Fibroblast of villous mesenchyme (primary cell): Measurements from ENCODE around the gene BTBD9. TPM values are rescaled to one million over a fixed set of nuclear protein-coding genes. Genes with fewer than 3 reads are reported as not detected.

Source experiments
- DNase-seq: peaks from one replicate; pipeline ENCODE4 v3.0.0-alpha.2; 2010; ENCODE audit warnings: low read depth
- H3K4me3 ChIP-seq: 2 replicates; pipeline ENCODE4 v1.5.1; 2011; ENCODE audit warnings: low read depth, mild to moderate bottlenecking, low read length
- total RNA-seq: library from RNA; depleted of rRNA; stranded (reverse); fragments of >200 nt; gene quantifications from 2 replicates; pipeline ENCODE4 v1.2.3, GENCODE V29; 2012
- TF ChIP-seq, protein P1 (sequence below): IDR thresholded peaks from 2 replicates; pipeline ENCODE4 v1.5.1; 2012; ENCODE audit warnings: low read depth, mild to moderate bottlenecking, low read length; ENCODE audit not compliant: insufficient read depth

BTBD9 gene
- total RNA-seq, 1 donor: 12.1 TPM

DNA sequence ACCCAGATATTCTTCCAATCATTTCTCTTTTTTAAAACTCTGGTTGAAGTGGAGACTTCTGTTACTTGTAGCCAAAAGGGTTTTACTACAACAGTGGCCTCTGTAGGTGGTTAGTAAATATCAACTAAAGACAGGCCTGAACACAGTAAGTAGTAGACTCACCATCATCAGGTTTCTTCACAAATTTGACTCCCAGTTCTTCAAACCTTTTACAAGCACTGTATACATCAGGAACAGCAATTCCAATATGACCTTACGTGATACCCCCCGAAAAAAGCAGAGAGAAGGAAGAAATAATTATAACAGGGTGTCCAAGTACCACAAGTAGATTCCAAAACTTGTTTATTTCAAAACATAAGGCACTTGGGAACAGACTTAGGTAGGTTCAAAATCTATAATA is 42.1 kb upstream of the BTBD9 start:
- DNase-seq: no peak
- TF ChIP-seq, protein P1, sequence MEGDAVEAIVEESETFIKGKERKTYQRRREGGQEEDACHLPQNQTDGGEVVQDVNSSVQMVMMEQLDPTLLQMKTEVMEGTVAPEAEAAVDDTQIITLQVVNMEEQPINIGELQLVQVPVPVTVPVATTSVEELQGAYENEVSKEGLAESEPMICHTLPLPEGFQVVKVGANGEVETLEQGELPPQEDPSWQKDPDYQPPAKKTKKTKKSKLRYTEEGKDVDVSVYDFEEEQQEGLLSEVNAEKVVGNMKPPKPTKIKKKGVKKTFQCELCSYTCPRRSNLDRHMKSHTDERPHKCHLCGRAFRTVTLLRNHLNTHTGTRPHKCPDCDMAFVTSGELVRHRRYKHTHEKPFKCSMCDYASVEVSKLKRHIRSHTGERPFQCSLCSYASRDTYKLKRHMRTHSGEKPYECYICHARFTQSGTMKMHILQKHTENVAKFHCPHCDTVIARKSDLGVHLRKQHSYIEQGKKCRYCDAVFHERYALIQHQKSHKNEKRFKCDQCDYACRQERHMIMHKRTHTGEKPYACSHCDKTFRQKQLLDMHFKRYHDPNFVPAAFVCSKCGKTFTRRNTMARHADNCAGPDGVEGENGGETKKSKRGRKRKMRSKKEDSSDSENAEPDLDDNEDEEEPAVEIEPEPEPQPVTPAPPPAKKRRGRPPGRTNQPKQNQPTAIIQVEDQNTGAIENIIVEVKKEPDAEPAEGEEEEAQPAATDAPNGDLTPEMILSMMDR: no peak
- no peak overlapping the region for H3K4me3 ChIP-seq

DNA sequence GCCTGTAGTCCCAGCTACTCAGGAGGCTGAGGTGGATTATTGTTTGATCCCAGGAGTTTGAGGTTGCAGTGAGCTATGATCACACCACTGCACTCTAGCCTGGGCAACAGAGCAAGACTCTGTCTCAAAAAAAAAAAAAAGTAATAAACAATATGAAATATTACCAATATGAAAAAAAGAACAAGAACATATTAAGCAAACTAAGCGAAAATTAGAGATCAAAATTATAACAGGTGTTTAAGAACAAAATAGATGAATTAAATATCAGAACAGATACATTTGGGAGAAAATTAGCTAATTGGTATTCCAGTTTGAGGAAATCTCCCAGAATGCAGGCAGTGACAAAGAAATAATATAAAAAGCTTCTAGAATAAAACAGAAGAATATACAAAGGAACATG is 39.9 kb upstream of the BTBD9 start:
- DNase-seq: no peak
- TF ChIP-seq, protein P1: no peak
- H3K4me3 ChIP-seq: no peak overlapping the region

DNA sequence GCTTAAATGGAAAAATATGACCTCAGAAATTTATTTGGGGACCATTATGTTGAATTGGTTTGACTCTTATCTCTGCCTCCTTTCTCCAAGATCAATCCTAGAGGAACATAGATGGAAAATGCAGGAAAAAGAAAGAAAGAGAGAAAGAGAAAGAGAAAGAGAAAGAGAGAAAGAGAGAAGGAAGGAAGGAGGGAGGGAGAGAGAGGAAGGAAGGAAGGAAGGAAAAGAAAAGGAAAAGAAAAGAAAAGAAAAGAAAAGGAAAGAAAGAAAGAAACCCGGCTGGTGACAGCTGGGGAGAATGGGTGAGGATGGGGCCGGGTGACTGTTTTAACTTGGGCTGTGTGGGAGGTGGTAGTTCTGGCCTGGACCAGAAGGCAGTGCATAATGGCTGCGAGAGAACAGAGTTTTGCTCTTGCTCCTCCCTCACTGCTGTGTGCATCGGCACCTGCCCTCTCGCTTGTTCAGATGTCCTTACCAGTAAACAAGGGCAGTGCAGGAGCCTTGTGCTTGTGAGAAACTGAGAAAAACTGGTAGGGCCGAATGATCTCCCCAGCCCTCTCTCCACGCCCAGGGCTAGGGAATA is 38.5 kb upstream of the BTBD9 start:
- TF ChIP-seq, protein P1: no peak
- DNase-seq: no peak
- H3K4me3 ChIP-seq: no peak overlapping the region

DNA sequence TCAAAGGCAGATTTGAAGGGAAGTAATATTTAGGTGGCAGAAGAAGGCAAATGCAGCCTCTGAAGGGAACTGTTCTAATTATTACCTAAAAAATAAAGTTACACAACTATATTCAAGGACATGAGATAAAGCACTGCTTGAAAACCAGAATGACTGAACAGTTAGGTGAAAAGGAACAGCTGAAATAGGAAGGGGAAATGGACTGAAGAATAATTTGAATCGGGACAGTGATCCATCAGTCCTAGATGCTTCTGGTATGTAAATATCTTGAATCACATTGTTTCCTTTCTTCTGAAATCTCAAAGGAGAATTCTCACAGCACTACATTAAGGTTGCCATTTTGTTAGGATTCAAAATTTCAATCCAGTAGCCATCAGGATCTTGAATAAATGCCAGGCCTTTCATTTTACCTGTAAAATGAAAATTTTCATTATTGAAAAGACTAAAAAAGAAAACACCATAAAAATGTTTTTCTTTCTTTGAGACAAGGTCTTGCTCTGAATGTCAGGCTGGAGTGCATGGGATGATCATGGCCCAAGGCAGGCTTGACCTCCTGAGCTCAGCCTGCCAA is 37.3 kb upstream of the BTBD9 start:
- DNase-seq: no peak
- TF ChIP-seq, protein P1: no peak
- no peak overlapping the region for H3K4me3 ChIP-seq

DNA sequence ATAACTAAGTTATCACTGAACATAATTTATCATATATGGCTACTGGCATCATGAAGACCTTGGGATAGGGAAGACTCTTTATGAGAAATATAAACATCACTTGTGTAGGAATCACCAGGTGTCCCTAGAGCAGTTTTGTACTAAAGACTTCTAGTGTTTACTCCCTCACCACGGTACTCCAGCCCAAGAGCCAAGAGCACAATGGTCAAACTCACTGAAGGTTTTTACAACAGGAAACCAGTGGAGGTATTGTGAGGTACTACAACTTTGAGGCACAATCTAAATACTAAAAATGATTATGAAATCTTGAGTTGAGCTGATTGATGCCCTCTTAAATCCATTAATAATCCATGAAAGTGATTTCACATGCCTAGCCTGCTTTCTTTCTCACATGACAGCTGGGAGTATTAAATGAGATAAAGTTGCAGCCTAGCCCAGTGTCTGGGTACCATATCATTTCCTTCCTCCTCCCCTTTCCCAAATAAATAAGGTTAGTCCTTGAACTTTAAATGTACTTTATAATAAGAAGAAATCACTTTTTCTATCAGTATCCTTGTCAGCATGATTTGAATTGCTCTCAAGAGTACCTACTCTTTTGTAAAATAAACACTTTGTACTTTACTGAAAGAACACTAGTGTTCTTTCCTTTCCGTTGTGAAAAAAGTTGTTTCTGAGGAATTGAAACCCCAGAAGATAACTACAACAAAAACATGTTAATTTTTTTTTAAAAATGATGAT is 36.7 kb upstream of the BTBD9 start:
- no peak for DNase-seq
- TF ChIP-seq, protein P1: no peak
- no peak overlapping the region for H3K4me3 ChIP-seq

DNA sequence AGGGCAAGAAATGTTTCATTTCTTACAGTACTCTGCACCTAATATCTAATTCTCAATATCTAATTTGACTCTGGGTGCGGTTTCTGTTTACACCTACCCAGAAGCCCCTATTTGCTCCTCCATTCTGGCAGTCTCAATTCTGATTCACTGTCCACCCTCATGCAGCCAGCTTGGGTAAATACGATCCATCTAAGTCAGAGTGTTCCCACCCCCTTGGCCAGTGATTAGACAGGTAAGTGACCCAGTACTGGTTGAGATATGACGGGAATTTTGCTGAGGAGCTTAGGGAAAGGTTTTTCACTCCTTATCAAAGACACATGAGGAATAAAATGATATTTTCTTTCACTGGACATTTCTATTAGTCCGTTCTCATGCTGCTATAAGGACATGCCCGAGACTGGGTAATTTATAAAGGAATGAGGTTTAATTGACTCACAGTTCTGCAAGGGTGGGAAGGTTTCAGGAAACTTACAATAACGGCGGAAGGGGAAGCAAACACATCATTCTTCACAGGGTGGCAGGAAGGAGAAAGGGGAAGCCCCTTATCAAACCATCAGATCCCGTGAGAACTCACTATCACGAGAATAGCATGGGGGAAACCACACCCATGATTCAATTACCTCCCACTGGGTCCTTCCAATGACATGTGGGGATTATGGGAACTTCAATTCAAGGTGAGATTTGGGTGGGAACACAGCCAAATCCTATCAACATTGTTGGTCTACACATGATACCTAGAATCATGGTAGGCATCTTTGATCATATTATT is 33.9 kb upstream of the BTBD9 start:
- no peak for DNase-seq
- TF ChIP-seq, protein P1: no peak
- H3K4me3 ChIP-seq: no peak overlapping the region
